SK-N-DZ (cell line): ENCODE results near the gene CENATAC.
"Not testable (repeated sequence)": the region's sequence is repeated elsewhere in the genome, so short reads cannot be mapped to it uniquely, and the experiment has no call there.

Source experiments
- DNase-seq: peaks from one replicate; pipeline ENCODE4 v3.0.0-alpha.2; 2015; ENCODE audit warnings: low spot score
- small RNA-seq, 2 experiments: library from RNA; depleted of rRNA; stranded (forward); fragments of <200 nt; gene quantifications; one replicate each; pipeline ENCODE3, GENCODE V24; 2014

Gene CENATAC

GRCh38 chr11:119051440-119052162 is 53.7 kb downstream of the CENATAC start:
- no peak for DNase-seq

GRCh38 chr11:119052163-119052814 is 54.4 kb downstream of the CENATAC start:
- no peak for DNase-seq

GRCh38 chr11:119054418-119054817 is 56.5 kb downstream of the CENATAC start:
- no peak for DNase-seq

GRCh38 chr11:119055901-119056300 is 58.0 kb downstream of the CENATAC start:
- DNase-seq = no peak

GRCh38 chr11:119056421-119056999 is 58.6 kb downstream of the CENATAC start:
- DNase-seq = no peak

- peak; percentile 89 for DNase-seq
Measured at GRCh38 chr11:119057000-119057769, 59.2 kb downstream of the CENATAC start, which contains the start of gene HYOU1. TSS of gene HYOU1 (minus strand) at chr11:119057205. CDS start at chr11:119056160, 1,045 bp downstream.

GRCh38 chr11:119059128-119059527 is 61.2 kb downstream of the CENATAC start:
- not testable (repeated sequence) for DNase-seq

GRCh38 chr11:119061256-119061655 is 63.3 kb downstream of the CENATAC start:
- no peak for DNase-seq

- DNase-seq = no peak
Measured at GRCh38 chr11:119062779-119063178, 64.8 kb downstream of the CENATAC start.

GRCh38 chr11:119065369-119065768 is 67.4 kb downstream of the CENATAC start:
- DNase-seq = peak; percentile 17

Small RNA genes lying within 50 kb of the gene (small RNA-seq; reads per million reads assigned to genes)
- 0 to 0.03 reads per million in 2 experiments for gene AP003392.2
- gene RF00017 = 0 reads per million in 2 experiments
- 0 reads per million in 2 experiments for gene RF00019
